GM18858 (cell line): ENCODE measurements around the gene WDR5.

Source experiments
- ATAC-seq: cut with Tn5 transposase; IDR thresholded peaks from one replicate; pipeline ENCODE4 v1.9.1; 2021; ENCODE audit not compliant: unreplicated experiment

Gene WDR5

DNA sequence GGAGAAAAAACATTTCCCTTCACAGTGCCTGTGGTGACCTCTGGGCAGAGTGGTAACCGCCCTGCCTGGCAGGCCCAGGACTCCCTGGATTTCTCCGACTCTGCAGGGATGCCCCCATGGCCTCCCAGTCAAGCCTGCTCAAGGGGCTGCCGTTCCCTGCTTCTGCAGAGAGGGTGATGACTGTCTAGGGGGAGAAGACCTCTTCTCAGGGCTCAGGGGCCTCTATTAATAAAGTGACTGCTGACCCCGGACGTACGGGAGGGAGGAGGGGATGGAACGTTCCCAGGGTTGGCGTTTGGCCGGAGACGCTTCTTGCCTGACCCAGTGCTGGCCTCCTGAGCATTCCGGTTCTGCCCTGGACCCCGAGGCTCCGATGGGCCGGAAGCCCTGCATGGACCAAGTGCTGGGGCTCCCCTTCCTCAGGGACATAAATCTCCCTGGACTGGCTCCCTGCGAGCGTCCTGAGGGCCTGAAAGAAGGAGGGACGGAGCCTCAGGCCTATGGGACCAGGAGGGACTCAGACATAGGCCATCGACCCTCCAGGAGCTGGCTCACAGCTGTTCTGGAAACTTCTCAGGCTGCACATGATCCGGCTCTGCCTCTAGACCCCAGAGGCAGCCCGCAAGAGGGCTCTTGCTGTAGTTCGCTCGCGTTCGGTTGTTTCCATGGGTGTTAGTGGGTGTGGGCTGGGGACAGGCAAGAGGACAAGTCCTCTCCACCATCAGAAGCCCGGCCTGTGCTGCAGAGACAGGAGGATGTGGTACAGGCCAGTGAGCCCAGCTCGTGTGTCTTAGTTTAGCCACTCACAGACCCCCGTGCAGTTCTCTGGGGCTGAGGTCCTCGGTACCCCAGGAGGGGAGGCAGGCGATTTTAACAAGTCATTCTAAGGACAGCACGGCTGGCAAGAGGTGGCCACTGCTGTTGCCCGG is 36.6 kb downstream of the WDR5 start:
- no peak for ATAC-seq

DNA sequence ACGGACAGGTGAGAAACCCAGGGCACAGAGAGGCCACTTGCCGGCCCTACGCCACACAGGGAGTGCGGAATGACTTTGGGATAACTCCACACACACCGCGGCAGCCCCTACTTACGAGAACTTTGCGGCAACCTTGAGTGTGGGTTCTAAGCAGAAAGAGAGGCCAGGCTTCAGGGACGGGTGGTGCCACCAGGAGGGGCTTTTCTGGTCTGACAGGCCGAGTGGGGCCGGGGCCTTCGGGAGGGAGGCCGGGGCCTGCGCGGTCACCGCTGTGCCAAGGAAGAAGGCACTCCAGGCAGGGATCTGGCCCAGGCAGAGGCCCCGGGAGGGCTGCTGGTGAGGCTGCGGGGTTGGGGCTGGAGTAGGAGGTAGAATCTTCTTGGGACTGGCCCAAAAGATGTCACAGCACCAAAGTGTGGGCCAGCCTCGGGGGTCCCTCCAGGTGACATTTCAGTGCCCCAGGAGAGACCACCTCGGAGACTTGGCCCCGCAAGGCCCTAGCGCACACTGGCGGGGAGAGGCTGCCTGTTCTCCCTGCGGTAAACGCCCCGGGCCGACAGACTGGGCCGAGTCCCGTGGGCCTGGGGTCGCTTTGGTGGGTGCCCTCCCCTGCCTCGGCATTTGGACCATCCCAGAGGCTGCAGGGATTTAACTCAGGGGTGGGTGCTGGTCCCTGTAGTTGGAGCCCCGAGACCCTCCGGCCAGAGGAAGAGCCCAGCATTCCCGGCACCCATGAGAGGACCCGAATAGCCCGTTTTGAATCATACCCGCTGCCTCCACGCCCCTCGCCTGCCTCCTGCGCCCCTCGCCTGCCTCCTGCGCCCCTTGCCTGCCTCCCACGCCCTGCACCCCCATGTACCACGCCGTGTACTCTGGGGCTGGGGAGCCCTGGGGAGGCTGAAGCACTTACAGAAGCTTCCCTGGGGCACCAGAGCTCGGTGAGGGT is 37.5 kb downstream of the WDR5 start:
- no peak for ATAC-seq

DNA sequence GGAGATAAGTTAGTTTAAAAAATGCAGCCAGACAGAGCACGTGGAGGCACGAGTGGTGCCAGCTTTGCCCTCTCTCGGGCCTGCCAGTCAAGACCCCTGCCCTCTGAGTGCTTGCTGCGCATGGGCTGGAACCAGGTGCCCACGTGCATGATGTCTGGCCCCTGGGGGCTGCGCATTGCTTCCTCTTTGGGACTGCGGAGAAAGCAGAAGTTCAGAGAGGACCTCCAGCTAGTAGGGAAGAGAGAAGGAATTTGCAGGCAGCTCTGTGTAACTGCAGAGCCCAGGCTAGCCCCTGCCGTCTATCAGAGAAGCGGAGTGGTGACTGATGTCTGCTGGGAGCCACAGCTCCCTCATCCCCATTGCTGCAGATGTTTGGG is 38.2 kb downstream of the WDR5 start:
- ATAC-seq, result no peak

DNA sequence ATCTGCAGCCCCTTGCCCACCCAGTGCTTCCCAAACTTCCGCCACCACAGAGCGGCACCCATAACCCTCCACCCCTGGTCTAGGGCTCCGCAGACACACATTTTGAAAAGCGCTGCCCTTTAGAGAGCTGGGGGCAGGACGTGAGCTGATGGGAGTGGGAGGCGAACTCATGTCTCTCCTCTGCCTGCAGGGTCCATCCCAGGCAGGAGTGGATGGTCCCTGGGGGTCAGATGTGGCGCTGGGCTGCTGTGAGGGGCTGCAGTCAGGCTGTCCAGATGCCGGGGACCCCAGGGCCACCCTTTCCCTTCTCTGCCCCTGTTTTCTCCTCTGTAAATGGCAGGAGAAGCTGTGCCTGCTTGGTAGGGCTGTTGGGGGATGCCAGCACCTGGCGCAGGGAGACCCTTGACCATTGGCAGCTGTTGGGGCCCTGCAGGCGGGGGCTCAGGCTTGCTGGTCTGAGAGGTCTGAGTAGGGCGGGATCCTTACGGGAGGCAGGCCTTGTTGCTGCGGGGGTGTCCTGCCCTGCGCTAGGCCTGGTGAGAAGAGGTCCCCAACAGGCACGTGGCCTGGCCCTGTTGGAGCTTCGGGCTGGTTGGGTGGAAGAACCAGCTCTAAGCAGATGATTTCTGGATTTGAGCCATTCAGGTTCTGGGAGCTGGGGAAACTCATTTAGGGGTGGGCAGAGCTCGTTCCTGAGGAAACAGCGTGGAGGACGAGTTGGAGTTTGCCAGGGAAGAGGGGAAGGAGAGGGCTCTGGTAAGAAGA is 38.8 kb downstream of the WDR5 start:
- no peak for ATAC-seq

DNA sequence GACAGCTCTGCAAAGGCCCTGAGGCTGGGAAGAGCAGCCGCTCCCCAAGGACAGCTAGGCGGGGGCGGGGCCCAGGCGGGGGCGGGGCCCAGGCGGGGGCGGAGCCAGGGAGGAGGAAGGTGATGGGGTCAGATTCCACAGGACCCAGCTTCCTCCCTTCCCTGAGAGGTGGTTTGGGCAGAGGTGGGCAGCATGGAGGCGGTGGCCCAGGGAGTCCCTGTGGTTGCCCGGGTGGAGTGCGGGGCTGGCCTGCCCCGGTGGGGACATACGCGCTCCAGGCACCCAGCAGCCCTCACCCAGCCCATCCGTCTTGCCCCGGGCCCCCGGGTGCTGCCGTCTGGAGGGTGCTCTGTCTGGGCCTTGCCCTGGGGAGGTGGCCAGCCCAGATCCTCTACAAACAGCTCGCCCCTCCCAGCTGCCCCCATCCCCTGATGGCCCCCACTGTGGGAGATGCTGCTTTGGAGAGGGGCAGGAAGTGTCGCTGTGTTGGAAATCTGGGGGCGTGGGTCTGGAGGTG is 39.5 kb downstream of the WDR5 start:
- ATAC-seq, result no peak

DNA sequence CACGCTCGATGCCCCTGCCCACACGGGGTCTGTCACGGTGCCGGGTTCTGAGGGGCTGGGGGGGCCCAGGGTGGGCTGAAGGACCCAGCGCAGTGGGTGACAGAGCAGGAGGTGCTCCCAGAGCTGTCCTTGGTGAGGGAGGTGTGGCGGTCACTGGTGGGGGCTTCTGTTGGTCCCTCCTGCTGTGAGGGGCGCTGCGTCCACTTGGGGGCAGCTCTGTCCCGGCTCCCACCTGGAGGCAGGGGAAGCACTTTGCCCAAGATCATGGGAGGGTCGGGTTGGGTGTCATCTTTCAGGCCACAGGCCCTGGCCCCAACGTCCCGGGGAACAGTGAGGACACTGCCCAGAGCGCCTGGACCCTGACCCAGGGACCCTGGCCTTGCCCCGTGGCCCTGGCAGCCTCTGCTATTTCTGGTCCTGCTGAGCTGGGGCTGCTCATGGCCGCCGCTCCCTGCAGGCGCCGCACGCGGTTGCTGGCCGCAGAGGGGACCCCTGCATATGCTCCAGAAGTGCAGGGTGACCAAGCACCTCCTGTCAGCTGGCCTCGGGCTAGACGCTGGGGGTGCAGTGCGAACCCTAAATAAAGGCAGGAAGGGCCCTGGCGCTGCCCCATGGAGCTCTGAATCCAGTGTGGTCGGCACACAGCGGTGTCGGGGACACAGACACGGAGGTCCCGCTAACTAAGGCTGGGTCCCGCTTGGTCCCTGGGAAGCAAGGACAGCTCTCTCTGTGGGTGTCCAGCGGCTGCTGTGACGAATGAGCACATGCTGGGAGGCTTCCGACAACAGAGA is 40.1 kb downstream of the WDR5 start:
- ATAC-seq, result no peak

DNA sequence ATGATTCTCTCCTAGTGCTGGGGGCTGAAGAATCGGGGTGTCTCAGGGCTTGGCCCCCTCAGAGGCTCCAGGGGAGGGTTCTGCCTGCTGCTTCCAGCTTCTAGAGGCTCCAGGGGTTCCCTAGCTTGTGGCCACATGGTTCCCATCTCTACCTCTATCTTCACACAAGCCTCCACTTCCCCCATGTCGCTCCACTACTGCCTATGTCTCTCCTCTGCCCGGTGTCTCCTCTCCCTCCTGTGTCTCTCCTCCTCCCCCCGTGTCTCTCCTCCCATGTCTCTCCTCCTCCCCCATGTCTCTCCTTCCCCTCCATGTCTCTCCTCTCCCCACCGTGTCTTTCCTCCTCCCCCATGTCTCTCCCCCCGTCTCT is 40.7 kb downstream of the WDR5 start:
- no peak for ATAC-seq

DNA sequence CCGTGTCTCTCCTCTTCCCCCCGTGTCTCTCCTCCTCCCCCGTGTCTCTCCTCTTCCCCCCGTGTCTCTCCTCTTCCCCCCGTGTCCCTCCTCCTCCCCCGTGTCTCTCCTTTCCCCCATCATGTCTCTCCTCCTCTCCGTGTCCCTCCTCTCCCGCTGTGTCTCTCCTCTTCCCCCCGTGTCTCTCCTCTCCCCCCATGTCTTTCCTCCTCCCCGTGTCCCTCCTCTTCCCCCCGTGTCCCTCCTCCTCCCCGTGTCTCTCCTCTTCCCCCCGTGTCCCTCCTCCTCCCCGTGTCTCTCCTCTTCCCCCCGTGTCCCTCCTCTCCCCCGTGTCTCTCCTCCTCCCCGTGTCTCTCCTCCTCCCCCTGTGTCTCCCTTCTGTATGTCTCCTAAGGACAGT is 41.3 kb downstream of the WDR5 start:
- no peak for ATAC-seq

DNA sequence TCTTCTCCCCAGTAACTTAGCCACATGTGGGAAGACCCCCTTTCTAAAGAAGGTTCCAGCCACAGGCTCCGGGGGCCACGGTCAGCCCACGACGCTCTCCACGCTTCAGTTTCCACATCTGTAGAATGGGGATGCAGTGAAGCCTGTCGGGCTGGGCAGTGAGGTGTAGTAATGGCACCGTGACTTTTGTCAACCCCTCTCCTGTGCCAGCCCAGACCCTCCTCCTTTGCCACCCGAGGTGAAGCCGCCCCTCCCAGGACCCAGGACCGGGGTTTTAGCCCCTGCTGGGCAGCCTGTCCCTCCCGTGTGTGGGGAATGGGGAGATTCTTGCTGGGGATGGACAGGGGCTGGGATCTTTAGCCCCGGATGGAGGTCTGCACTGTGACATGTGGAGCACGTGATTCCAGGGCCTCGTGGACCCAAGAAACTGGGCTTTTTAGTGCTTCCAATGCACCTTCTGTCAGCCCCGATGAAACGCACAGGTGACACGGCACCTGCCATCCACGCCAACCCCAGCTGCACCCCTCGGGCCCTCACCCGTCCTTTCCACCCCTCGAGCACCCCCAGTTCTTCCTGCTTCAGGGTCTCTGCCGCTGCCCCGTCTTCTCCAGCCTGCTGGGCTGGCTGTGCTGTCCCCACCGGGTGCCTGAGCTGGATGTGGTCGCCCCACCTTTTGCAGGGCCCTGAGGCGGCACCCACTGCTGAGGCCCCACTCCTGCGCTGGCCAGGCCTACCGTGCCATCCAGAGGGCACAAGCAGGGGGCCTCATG is 41.9 kb downstream of the WDR5 start:
- ATAC-seq, result no peak

DNA sequence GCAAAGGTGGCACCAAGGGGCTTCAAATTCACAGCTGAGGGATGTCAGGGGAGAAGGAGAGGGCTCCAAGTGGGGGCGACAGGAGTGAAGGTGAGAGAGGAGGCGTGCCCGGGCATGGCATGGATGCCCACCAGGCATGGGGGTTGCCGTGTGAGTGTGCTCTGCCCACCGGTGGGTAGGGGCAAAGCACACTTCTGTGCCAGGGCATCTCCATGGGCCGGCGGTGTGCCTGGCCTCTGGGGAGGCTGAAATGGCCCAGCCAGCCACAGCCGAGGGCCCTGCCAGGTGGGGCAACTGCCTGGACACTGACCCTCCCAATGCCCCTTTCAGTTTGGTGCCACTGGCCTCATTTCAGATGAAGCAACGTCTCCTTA is 42.5 kb downstream of the WDR5 start:
- ATAC-seq, result no peak

DNA sequence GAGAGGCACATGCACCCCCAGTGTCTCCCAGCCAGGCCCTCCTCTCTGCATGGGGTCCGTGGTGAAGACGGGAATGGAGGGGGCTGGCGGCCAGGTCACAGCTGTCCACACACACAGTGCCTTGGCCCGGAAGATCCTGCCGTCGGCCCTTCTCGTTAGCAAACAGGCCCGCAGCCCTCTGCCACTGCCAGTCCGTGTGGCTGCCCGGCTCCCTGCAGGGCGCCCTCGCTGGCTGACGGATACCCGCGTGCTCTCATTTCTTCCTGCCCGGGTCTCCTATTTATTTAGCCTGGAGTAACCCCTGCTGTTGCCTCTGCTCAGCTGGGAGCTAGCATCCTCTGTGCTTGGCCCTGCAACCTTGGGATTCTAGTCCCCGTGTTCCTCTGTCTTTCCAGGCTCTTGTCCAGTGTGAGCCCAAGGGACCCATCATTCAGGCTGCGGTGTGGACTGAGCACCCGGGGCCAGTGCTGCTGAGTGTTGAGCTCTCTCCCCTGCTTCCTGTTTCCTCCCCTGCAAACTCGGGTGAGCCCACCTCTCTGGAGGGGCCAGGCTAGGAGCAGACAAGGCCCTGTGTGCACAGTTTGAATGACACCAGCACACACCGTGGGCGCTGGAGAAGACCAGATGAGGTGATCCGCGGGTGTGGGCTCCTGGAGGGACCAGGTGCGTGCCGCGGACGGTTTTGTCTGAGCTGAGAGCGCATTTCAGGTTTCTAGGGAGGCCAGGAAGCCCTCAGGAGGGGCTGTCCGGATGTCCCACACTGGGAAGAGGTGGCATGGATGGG is 43.1 kb downstream of the WDR5 start:
- ATAC-seq, result no peak

DNA sequence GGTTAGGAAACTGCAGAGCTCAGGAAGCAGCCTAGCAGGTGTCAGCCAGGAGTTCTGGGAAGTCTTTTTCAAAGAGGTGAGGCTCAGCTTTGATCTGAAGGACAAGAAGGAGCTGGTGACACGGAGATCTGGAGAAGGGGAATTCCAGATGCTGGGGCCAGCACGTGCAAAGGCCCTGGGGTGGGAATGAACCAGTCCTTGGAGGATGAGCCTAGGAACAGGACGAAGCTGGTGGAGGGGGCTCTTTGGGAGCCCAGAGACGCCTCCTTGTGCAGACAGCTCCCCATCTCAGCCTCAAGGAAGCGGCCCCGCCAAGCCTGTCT is 43.7 kb downstream of the WDR5 start:
- ATAC-seq, result no peak

DNA sequence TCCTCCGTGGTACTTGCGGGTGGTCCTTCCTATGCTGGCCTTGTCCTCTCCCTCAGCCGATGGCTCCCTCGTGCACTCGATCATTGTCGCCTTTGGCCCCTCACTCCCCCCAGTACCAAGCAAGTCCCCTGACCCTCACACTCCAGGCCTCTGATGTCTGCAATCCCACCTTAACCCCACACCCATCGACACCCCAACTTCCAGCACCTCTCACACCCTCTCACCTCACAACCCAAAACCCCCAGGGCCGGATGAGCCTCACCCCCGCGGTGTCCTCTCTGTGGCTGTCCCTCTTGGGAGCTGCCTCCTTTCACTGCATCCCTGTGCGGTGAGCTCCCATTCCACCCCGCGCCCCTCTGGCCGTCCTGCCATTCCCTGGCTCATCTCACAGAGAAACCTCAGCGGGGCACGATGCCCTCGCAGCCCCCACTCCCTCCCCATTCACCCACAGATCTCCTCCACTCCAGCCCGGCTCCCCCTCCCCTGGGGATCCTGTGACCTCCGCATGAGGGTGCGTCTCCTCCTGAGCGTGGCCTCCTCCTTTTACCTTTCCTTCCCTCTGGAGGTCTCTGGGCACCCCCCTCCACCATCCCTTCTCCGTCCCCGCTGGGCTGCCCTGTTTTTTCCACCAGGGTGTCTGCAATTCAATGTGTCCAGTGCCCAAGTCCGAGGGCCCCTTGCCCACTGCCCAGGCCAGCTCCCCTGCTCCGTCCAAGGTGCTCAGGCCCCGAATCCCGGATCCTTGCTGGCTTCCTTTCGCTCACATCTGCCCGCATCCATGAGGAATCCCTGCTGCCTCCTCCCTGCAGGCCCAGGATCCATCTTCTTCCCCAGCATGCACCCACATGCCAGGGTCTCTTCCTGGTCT is 44.3 kb downstream of the WDR5 start:
- no peak for ATAC-seq

DNA sequence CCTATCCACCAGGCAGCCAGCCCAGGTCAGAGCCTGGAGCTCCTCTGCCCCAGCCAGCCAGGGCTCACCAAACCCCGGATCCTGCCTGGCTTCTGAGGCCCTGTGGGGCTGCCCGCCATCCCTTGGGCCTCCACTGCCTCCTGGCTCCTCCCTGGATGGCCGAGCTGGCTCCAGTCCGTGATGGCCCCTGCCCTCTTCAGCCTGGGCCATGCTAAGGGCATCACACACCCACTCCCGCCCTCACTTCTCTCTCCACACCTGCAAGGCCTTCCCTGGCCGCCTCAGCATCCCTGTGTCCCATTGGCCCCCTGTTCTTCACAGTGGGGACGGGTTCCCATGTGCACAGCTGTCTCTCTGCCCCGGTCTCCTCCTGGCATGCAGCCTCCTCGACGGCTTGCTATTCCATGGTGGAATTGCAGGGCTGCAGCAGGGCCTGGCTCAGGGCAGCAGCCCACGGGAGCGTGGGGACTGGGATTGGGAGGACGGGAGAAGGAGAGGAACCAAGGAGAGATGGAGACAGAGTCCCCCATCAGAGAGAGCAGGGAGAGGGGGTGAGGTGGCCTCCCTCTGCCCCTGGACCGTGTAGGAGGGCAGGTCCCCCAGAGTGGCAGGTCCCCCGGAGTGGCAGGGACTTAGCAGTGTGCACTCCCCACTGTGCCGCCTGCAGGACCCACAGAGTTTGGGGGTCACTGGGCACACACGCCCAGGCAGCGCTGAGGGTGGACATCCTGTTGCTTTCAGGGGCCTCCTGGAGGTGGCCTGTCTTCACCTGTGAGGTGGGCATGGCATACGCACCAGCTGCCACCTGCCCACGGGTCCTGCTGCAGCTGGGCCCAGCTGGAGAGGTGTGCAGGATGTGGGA is 45.1 kb downstream of the WDR5 start:
- no peak for ATAC-seq

DNA sequence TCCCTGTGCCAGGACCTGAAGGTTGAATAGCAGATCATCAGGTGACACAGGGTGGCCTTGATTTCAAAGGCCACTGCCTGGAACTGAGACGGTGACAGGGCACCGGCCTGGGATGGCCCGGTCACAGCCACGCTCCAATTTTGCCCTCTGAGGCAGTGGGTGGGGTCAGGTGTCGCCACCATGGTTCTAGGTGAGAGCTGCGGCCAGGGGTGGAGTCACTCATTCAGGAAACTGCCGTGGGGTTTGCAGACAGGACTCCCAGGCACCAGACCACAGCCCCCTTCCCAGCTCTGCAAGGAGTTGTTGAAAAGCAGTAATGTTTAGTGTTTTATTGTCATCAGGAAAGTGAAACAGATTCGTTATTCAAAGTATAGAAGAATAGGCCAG is 45.8 kb downstream of the WDR5 start:
- no peak for ATAC-seq

DNA sequence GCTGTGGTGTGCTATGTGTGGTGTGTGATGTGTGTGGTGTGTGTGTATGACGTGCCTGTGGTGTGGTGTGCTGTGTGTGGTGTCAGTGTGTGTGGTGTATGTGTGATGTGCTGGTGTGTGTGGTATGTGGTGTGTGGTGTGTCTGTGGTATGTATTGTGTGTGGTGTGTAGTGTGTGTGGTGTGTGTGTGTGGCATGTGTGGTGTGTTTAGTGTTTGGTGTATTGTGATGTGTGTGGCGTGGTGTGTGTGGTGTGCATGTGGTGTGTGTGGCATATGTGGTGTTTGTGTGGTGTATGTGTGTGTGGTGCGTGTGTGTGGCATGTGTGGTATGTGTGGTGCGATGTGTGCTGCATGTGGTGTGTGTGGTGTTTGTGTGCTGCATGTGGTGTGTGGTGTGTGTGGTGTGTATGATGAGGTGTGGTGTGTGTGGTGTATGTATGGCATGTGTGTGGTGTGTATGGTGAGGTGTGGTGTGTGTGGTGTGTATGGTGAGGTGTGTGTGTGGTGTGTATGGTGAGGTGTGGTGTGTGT is 46.7 kb downstream of the WDR5 start:
- ATAC-seq, result no peak

DNA sequence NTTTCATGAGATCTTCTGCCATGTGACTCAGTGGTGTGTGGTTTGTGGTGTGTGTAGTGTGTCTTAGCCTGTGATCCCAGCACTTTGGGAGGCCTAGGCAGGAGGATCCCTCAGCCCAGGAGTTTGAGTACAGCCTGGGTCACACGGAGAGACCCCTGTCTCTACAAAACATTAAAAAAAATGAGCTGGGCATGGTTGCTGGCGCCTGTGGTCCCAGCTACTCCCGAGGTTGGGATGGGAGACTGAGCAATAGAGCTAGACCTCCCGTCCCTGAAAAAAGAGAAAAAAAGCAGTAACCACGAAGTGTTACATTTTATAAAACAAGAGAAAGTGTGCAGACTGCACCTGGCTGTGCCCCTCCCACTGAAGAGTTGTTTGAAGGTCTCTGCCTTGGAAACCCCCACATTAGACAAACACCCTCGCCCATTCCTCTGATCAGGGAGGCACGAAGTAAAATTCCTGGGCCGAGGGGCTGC is 49.7 kb downstream of the WDR5 start:
- no peak for ATAC-seq
